GM20431 (cell line): ENCODE measurements around the gene GDI2.

Source experiments
- in situ Hi-C: fragments of 300-500 bp; cut with MseI, MboI; formaldehyde crosslinking; loops from one replicate; pipeline ENCODE4 v1.15.0; 2020; ENCODE audit warnings: low sequenced_read_pairs; ENCODE audit not compliant: unreplicated experiment

GDI2 gene

GRCh38 chr10:5751601-5752253, 61.5 kb downstream of the GDI2 start:
- in situ Hi-C loops: no loop called here

- in situ Hi-C loops: no loop called here
Observed at GRCh38 chr10:5748394-5748803, 64.8 kb downstream of the GDI2 start.

- in situ Hi-C loops: no loop called here
Observed at GRCh38 chr10:5746197-5746596, 67.0 kb downstream of the GDI2 start.

- in situ Hi-C loops: no loop called here
Observed at GRCh38 chr10:5744849-5745248, 68.4 kb downstream of the GDI2 start.

- in situ Hi-C loops: no loop called here
Observed at GRCh38 chr10:5743736-5744135, 69.5 kb downstream of the GDI2 start.

- in situ Hi-C loops: no loop called here
Observed at GRCh38 chr10:5742116-5742515, 71.1 kb downstream of the GDI2 start.

- in situ Hi-C loops: no loop called here
Observed at GRCh38 chr10:5741276-5741675, 72.0 kb downstream of the GDI2 start.

- in situ Hi-C loops: no loop called here
Observed at GRCh38 chr10:5738427-5738826, 74.8 kb downstream of the GDI2 start.

- in situ Hi-C loops: no loop called here
Observed at GRCh38 chr10:5737352-5737751, 75.9 kb downstream of the GDI2 start.

- in situ Hi-C loops: no loop called here
Observed at GRCh38 chr10:5736591-5736990, 76.6 kb downstream of the GDI2 start.

- in situ Hi-C loops: no loop called here
Observed at GRCh38 chr10:5735119-5735518, 78.1 kb downstream of the GDI2 start.

- in situ Hi-C loops: no loop called here
Observed at GRCh38 chr10:5732141-5732540, 81.1 kb downstream of the GDI2 start.

GRCh38 chr10:5731559-5731958, 81.7 kb downstream of the GDI2 start:
- in situ Hi-C loops: no loop called here

GRCh38 chr10:5730766-5731165, 82.5 kb downstream of the GDI2 start:
- in situ Hi-C loops: no loop called here

- in situ Hi-C loops: no loop called here
Observed at GRCh38 chr10:5723692-5724091, 89.5 kb downstream of the GDI2 start.

GRCh38 chr10:5720182-5720581, 93.1 kb downstream of the GDI2 start:
- in situ Hi-C loops: no loop called here

- in situ Hi-C loops: no loop called here
Observed at GRCh38 chr10:5719546-5719945, 93.7 kb downstream of the GDI2 start.
